Sigmoid colon (tissue), 7 donors: Measurements from ENCODE around the gene RAD17. TPM values are rescaled to one million over a fixed set of nuclear protein-coding genes. Genes with fewer than 3 reads are reported as not detected.
"Not testable (repeated sequence)": the region's sequence is repeated elsewhere in the genome, so short reads cannot be mapped to it uniquely, and the experiment has no call there.

ENCODE experiments used
- DNase-seq: peaks from one replicate; pipeline ENCODE4 v3.0.0-alpha.2; 2019
- H3K27ac ChIP-seq, 4 donors: fragments of 200-600 bp; sonication (generic); one replicate each; pipeline ENCODE4 v1.5.1; 2016 to 2019; ENCODE audit warnings: mild to moderate bottlenecking in 1 of 4
- H3K27me3 ChIP-seq, 3 donors: fragments of 200-600 bp; sonication (generic); one replicate each; pipeline ENCODE4 v1.5.1; 2019; ENCODE audit warnings: mild to moderate bottlenecking in 1 of 3
- H3K36me3 ChIP-seq, 4 donors: fragments of 200-600 bp; sonication (generic); one replicate each; pipeline ENCODE4 v1.5.1; 2016 to 2019
- H3K4me1 ChIP-seq, 4 donors: fragments of 200-600 bp; sonication (generic); one replicate each; pipeline ENCODE4 v1.5.1; 2017 to 2019
- H3K4me3 ChIP-seq, 4 donors: fragments of 200-600 bp; sonication (generic); one replicate each; pipeline ENCODE4 v1.5.1; 2017 to 2019; ENCODE audit warnings: mild to moderate bottlenecking in 2 of 4, moderate library complexity in 1 of 4
- H3K9me3 ChIP-seq, 4 donors: fragments of 200-600 bp in 3 of 4; sonication (generic) in 3 of 4; one replicate each; pipeline versions ENCODE4 v1.5.1 to v1.6.1; 2013 to 2019
- EP300 ChIP-seq, 4 donors: sonication (generic); formaldehyde crosslinking; IDR thresholded peaks; one replicate each; pipeline ENCODE4 v1.6.1; 2017; ENCODE audit warnings: antibody characterized with exemption in 4 of 4
- POLR2A ChIP-seq, 2 donors: fragments of 450-650 bp; IDR thresholded peaks; one replicate each; pipeline ENCODE4 v1.6.1; 2016; ENCODE audit warnings: antibody characterized with exemption in 2 of 2, mild to moderate bottlenecking in 2 of 2, moderate library complexity in 2 of 2
- POLR2AphosphoS5 ChIP-seq, 4 donors: sonication (generic); formaldehyde crosslinking; IDR thresholded peaks; one replicate each; pipeline ENCODE4 v1.6.1; 2017; ENCODE audit warnings: antibody characterized with exemption in 4 of 4
- WGBS, 2 donors: extraction: QIAGEN DNeasy Blood & Tissue Kit; methylation state at CpG; one replicate each; pipeline ENCODE4 v1.1.7; 2013; 5-methylcytosine and 5-hydroxymethylcytosine counted together
- intact Hi-C: fragments of 100-400 bp; cut with DNase I; formaldehyde crosslinking; loops from one replicate; pipeline ENCODE4 v1.15.1; 2023
- polyA plus RNA-seq, 3 donors: library from polyadenylated mRNA; stranded (reverse); fragments of 200-250 nt; gene quantifications; one replicate each; pipeline ENCODE4 v1.2.3, GENCODE V29; 2013
- total RNA-seq, 4 donors: library from RNA; depleted of rRNA; stranded (reverse); fragments of >200 nt; gene quantifications; one replicate each; pipeline ENCODE4 v1.1.0, GENCODE V29; 2016
- TF ChIP-seq, protein P1 (sequence below), 4 experiments: fragments of 450-650 bp in 3 of 4; fragments of 200-600 bp in 1 of 4; IDR thresholded peaks; one replicate each; pipeline ENCODE4 v1.5.1; 2016 to 2019; ENCODE audit warnings: antibody characterized with exemption in 4 of 4, mild to moderate bottlenecking in 3 of 4, moderate library complexity in 2 of 4
- donor health status: healthy with polysubstance abuse.
- donor health status: Bipolar disorder and iron deficiency.
- donor health status: healthy.

Gene RAD17
- total and polyA plus RNA-seq, 7 donors, result 13.1 to 25.3 (median 18.3) TPM

DNA sequence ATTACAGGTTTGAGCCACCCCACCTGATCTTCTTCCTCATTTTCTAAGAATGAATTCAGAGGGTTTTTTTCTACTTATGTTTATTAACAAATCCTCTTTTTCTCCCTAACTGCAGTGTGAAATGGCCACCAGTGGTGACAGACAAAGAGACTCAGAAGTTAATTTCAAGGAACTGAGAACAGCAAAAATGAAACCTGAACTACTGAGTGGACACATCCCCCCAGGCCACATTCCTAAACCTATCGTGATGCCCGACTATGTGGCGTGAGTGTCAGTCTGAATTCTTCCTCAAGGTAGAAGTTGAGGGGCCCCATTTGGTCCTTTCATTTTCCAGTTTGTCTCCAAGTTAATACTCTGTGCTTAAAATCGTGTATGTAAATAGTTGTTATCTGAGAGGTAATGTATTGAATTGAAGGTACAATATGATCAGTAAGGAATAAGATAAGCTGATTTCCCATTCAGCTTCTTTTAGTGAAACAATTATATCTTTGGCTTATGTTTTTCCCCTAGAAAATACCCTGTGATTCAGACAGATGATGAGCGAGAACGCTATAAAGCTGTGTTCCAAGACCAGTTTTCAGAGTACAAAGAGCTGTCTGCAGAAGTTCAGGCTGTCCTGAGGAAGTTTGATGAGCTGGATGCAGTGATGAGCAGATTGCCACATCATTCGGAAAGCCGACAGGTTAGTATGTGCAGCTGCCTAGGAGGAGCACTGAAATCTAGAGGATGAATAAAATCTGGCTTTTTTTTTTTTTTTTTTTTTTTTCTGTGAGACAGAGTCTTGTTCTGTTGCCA lies 63.0 kb downstream of the RAD17 start:
- Histone ChIP-seq H3K36me3 (no peaks in the 10 kb centered on the region), H3K27me3 (no peaks in the 10 kb centered on the region), H3K4me1 (no peaks in the 10 kb centered on the region), H3K4me3 (no peak overlapping the region), H3K9me3 (no peaks in the 10 kb centered on the region), H3K27ac (no peak overlapping the region)
- no peak for DNase-seq
- no peak for TF ChIP-seq POLR2A (IDR thresholded peaks at IDR 0.05)
- TF ChIP-seq POLR2AphosphoS5 (IDR thresholded peaks at IDR 0.05), result no peak
- TF ChIP-seq, protein P1, sequence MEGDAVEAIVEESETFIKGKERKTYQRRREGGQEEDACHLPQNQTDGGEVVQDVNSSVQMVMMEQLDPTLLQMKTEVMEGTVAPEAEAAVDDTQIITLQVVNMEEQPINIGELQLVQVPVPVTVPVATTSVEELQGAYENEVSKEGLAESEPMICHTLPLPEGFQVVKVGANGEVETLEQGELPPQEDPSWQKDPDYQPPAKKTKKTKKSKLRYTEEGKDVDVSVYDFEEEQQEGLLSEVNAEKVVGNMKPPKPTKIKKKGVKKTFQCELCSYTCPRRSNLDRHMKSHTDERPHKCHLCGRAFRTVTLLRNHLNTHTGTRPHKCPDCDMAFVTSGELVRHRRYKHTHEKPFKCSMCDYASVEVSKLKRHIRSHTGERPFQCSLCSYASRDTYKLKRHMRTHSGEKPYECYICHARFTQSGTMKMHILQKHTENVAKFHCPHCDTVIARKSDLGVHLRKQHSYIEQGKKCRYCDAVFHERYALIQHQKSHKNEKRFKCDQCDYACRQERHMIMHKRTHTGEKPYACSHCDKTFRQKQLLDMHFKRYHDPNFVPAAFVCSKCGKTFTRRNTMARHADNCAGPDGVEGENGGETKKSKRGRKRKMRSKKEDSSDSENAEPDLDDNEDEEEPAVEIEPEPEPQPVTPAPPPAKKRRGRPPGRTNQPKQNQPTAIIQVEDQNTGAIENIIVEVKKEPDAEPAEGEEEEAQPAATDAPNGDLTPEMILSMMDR (IDR thresholded peaks at IDR 0.05), result no peak
- no peak for TF ChIP-seq EP300 (IDR thresholded peaks at IDR 0.05)
- WGBS, 2 donors, result 83 to 87% methylated on average over 8 of the region's 8 CpGs
- intact Hi-C loops, result no loop called here

DNA sequence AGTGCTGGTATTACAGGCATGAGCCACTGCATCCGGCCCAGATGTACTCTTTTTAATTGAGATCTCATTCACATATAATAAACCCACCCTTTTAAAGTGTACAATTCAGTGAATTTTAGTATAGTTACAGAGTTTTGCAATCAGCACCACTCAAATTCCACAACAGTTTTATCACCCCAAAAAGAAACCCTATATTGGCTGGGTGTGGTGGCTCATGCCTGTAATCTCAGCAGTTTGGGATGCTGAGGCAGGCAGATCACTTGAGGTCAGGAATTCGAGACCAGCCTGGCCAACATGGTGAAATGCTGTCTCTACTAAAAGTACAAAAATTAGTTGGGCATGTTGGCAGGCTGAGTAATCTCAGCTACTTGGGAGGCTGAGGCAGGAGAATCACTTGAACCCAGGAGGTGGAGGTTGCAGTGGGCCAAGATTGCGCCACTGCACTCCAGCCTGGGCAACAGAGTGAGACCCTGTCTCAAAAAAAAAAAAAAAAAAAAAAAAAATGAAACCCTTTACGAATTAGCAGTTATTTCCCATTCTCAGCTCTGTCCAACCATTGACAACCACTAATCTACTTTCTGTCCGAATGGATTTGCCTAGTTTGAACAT lies 65.8 kb downstream of the RAD17 start:
- H3K9me3 ChIP-seq, H3K36me3 ChIP-seq, H3K27ac ChIP-seq, H3K4me3 ChIP-seq, H3K4me1 ChIP-seq, intact Hi-C loops, DNase-seq, H3K27me3 ChIP-seq: not testable (repeated sequence)
- 91 to 92% methylated on average over 5 of the region's 5 CpGs for WGBS, 2 donors

DNA sequence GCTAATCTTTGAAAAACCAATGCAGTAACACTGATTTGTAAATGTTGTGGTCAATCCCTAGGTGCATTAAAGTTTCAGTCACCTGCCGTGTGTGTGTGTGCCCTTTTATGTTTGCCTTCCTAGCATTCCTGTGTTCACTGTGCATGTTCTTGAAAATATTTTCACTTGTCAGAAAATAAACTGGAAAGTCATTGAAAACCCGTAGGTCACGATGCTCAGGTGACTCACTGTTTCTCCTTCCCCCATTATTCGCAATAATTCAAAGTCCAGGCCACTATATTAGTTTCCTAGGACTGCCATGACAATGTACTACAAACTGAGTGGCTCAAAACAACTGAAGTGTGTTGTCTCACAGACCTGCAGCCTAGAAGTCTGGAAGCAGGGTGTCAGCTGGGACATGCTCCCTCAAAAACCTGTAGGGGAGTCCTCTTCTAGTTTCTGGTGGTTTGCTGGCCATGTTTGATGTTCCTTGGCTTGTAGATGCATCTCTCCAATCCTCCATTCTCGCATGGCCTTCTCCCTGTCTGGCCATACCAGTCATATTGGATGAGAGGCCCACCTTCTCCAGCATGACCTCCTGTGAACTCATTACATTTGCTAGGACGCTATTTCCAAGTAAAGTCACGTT lies 74.6 kb downstream of the RAD17 start:
- Histone ChIP-seq H3K36me3 (no peaks in the 10 kb centered on the region), H3K4me3 (no peak overlapping the region), H3K4me1 (no peaks in the 10 kb centered on the region), H3K27me3 (no peaks in the 10 kb centered on the region), H3K9me3 (no peaks in the 10 kb centered on the region), H3K27ac (no peak overlapping the region)
- WGBS, 2 donors, result 83 to 88% methylated on average over 7 of the region's 7 CpGs
- DNase-seq, result no peak
- TF ChIP-seq POLR2A (IDR thresholded peaks at IDR 0.05) (no peak), POLR2AphosphoS5 (IDR thresholded peaks at IDR 0.05) (no peak), EP300 (IDR thresholded peaks at IDR 0.05) (no peak)
- TF ChIP-seq, protein P1 (IDR thresholded peaks at IDR 0.05), result no peak
- intact Hi-C loops, result no loop called here

DNA sequence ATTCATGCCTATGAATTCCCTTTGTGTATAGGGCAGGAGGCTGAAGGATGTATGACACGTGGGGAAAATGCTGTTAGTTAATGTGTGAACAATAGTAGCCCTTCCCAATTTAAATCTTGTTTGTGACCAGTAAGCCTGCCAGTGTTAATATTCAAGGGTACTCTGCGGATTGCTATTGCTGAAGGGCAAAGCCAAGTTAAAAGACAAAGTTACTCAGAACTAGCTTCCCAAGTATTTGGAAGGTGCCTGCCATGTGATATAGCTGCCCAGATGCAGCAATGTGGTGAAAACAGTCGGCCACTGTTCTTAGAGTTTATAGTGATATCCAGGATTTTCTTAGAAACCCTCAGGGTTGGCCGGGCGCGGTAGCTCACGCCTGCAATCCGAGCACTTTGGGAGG lies 79.9 kb downstream of the RAD17 start:
- intact Hi-C loops, result no loop called here
- Histone ChIP-seq H3K4me3 (no peak overlapping the region), H3K27ac (no peak overlapping the region), H3K36me3 (no peaks in the 10 kb centered on the region), H3K9me3 (no peaks in the 10 kb centered on the region), H3K27me3 (no peaks in the 10 kb centered on the region), H3K4me1 (no peaks in the 10 kb centered on the region)
- no peak for DNase-seq
- TF ChIP-seq EP300 (IDR thresholded peaks at IDR 0.05) (no peak), POLR2AphosphoS5 (IDR thresholded peaks at IDR 0.05) (no peak)
- TF ChIP-seq, protein P1 (IDR thresholded peaks at IDR 0.05), result no peak
- 88 to 92% methylated on average over 8 of the region's 8 CpGs for WGBS, 2 donors

DNA sequence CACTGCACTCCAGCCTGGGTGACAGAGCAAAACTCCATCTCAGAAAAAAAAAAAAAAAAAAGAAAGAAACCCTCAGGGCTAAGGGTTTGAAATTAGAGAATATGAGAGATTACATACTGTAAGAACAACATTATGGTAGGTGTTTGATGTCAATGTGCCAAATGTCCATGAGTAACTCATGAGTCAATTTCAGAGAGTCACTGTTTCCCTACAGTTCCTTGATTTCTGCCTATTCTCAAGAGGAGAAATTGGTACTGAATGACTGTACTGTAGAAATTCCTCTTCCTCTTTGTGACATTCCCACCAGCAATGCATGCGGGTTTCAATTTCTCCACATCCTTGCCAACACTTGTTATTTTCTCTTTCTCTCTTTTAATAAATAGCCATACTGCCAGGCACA lies 80.5 kb downstream of the RAD17 start:
- DNase-seq, result no peak
- intact Hi-C loops, result no loop called here
- Histone ChIP-seq H3K4me3 (no peak overlapping the region), H3K27ac (no peak overlapping the region), H3K9me3 (no peaks in the 10 kb centered on the region), H3K27me3 (no peaks in the 10 kb centered on the region), H3K36me3 (no peaks in the 10 kb centered on the region), H3K4me1 (no peaks in the 10 kb centered on the region)
- TF ChIP-seq POLR2AphosphoS5 (IDR thresholded peaks at IDR 0.05), result no peak
- TF ChIP-seq EP300 (IDR thresholded peaks at IDR 0.05), result no peak
- no peak for TF ChIP-seq POLR2A (IDR thresholded peaks at IDR 0.05)
- TF ChIP-seq, protein P1 (IDR thresholded peaks at IDR 0.05), result no peak
- WGBS, 2 donors, result 97 to 100% methylated on average over 1 of the region's 1 CpG

DNA sequence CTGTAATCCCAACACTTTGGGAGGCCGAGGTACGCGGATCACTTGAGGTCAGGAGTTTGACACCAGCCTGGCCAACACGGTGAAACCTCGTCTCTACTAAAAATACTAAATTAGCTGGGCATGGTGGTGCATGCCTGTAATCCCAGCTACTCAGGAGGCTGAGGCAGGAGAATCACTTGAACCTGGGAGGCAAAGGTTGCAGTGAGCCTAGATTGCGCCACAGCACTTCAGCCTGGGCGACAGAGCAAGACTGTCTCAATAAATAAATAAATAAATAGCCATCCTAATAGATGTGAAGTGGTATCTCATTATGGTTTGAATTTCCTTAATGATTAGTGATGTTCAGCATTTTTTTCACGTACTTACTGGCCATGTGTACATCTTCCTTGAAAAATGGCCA lies 80.9 kb downstream of the RAD17 start:
- 94 to 95% methylated on average over 8 of the region's 8 CpGs for WGBS, 2 donors
- DNase-seq, H3K27ac ChIP-seq, H3K36me3 ChIP-seq, H3K4me3 ChIP-seq, intact Hi-C loops, H3K9me3 ChIP-seq, H3K27me3 ChIP-seq, H3K4me1 ChIP-seq: not testable (repeated sequence)
